OCI-LY3 (cell line): Measurements from ENCODE around the gene TSPO2.

ENCODE experiments used
- H2AFZ ChIP-seq: fragments of 200-600, 300-600 bp; shearing (Covaris generic); 2 replicates; pipeline ENCODE4 v1.6.0; 2014; ENCODE audit warnings: antibody characterized with exemption, low read depth, low read length
- H3K27ac ChIP-seq: fragments of 200-600, 300-600 bp; sonication (generic); 2 replicates; pipeline ENCODE4 v1.5.1; 2014; ENCODE audit warnings: mild to moderate bottlenecking, low read length, moderate library complexity, mixed read lengths
- H3K27me3 ChIP-seq: fragments of 200-600, 300-600 bp; sonication (generic); 2 replicates; pipeline ENCODE4 v1.6.1; 2014; ENCODE audit warnings: low read depth, low read length, mixed read lengths
- H3K36me3 ChIP-seq: fragments of 200-600, 300-600 bp; sonication (generic); replicated peaks from 2 replicates; pipeline ENCODE3; 2014; ENCODE audit warnings: low read depth, low read length, mixed read lengths
- H3K4me1 ChIP-seq: fragments of 300-600, 200-600 bp; sonication (generic); 2 replicates; pipeline ENCODE4 v1.6.1; 2014; ENCODE audit warnings: low read length, mixed read lengths
- H3K4me2 ChIP-seq: fragments of 200-600, 300-600 bp; sonication (generic); 2 replicates; pipeline ENCODE4 v1.6.1; 2014; ENCODE audit warnings: low read length, mixed read lengths
- H3K4me3 ChIP-seq: fragments of 300-600, 200-600 bp; sonication (generic); 2 replicates; pipeline ENCODE4 v1.5.1; 2014; ENCODE audit warnings: antibody characterized with exemption, mild to moderate bottlenecking, low read length, moderate library complexity
- H3K79me2 ChIP-seq: fragments of 300-600, 200-600 bp; shearing (Covaris generic); 2 replicates; pipeline ENCODE4 v1.6.1; 2014; ENCODE audit warnings: mild to moderate bottlenecking, low read length, mixed read lengths
- H3K9ac ChIP-seq: fragments of 300-600, 200-600 bp; shearing (Covaris generic); 2 replicates; pipeline ENCODE4 v1.6.0; 2014; ENCODE audit warnings: mild to moderate bottlenecking, low read length, moderate library complexity
- H3K9me3 ChIP-seq: fragments of 200-600, 300-600 bp; shearing (Covaris generic); 2 replicates; pipeline ENCODE4 v1.6.1; 2014; ENCODE audit warnings: low read length, mixed read lengths; ENCODE audit not compliant: insufficient read depth
- H4K20me1 ChIP-seq: fragments of 200-600, 300-600 bp; sonication (generic); 2 replicates; pipeline ENCODE4 v1.6.1; 2016; ENCODE audit warnings: low read length, mixed read lengths; ENCODE audit not compliant: insufficient read depth
- CTCF ChIP-seq: fragments of 200-600, 300-600 bp; sonication (generic); IDR thresholded peaks from 2 replicates; pipeline ENCODE4 v1.5.1; 2014; ENCODE audit warnings: antibody characterized with exemption, low read length, low read depth
- EZH2phosphoT487 ChIP-seq: fragments of 200-600 bp; shearing (Covaris generic); IDR thresholded peaks from 2 replicates; pipeline ENCODE4 v1.6.1; 2018; ENCODE audit warnings: antibody characterized with exemption, mixed run types, low read depth

TSPO2 gene

GRCh38 chr6:41027241-41027640 is 15.0 kb upstream of the TSPO2 start:
- H3K9me3 ChIP-seq: no peaks in the 10 kb centered on the region
- H3K27ac ChIP-seq: no peak overlapping the region
- no peaks in the 10 kb centered on the region for H3K79me2 ChIP-seq
- peak overlapping the region; percentile 81 for H3K4me3 ChIP-seq
- TF ChIP-seq EZH2phosphoT487: no peak
- TF ChIP-seq CTCF: no peak
- peaks cover 14% of the 10 kb centered on the region for H3K4me1 ChIP-seq
- peak overlapping the region; percentile 89 for H3K9ac ChIP-seq
- H3K4me2 ChIP-seq: peak overlapping the region; percentile 87
- no peaks in the 10 kb centered on the region for H3K36me3 ChIP-seq
- no peaks in the 10 kb centered on the region for H3K27me3 ChIP-seq
- H2AFZ ChIP-seq: peak overlapping the region; percentile 92
- H4K20me1 ChIP-seq: no peaks in the 10 kb centered on the region

- Histone ChIP-seq H3K4me2 (peak overlapping the region; percentile 87), H2AFZ (peak overlapping the region; percentile 92), H3K27me3 (no peaks in the 10 kb centered on the region), H3K79me2 (no peaks in the 10 kb centered on the region), H3K9ac (peak overlapping the region; percentile 89), H3K27ac (peak overlapping the region; percentile 31), H3K4me3 (peak overlapping the region; percentile 81), H4K20me1 (no peaks in the 10 kb centered on the region), H3K9me3 (no peaks in the 10 kb centered on the region), H3K4me1 (peaks cover 14% of the 10 kb centered on the region), H3K36me3 (no peaks in the 10 kb centered on the region)
- peak; percentile 98 for TF ChIP-seq CTCF
- TF ChIP-seq EZH2phosphoT487: no peak
Measured at GRCh38 chr6:41027799-41028560, 14.3 kb upstream of the TSPO2 start.

GRCh38 chr6:41028561-41029412 is 13.5 kb upstream of the TSPO2 start:
- TF ChIP-seq EZH2phosphoT487 (no peak), CTCF (no peak)
- H2AFZ ChIP-seq: peak overlapping the region; percentile 92
- peak overlapping the region; percentile 87 for H3K4me2 ChIP-seq

GRCh38 chr6:41032830-41033229 is 9.4 kb upstream of the TSPO2 start:
- Histone ChIP-seq H2AFZ (no peak overlapping the region), H3K4me1 (peaks cover 9% of the 10 kb centered on the region; the same call in 1 of the 2 replicates), H3K79me2 (no peaks in the 10 kb centered on the region), H3K27me3 (peaks cover 14% of the 10 kb centered on the region; the same call in 1 of the 2 replicates), H3K9ac (no peak overlapping the region), H3K9me3 (no peaks in the 10 kb centered on the region), H3K36me3 (no peaks in the 10 kb centered on the region), H3K27ac (no peak overlapping the region), H3K4me3 (no peak overlapping the region), H3K4me2 (no peak overlapping the region), H4K20me1 (no peaks in the 10 kb centered on the region)
- TF ChIP-seq EZH2phosphoT487 (no peak), CTCF (no peak)

More at GRCh38 chr6:41028561-41029412, 13.5 kb upstream of the TSPO2 start:
- H3K9ac ChIP-seq: peak overlapping the region; percentile 89
- no peaks in the 10 kb centered on the region for H3K27me3 ChIP-seq
- no peaks in the 10 kb centered on the region for H3K36me3 ChIP-seq
- H3K27ac ChIP-seq: peak overlapping the region; percentile 31
- H3K4me1 ChIP-seq: peaks cover 14% of the 10 kb centered on the region
- H3K9me3 ChIP-seq: no peaks in the 10 kb centered on the region
- no peaks in the 10 kb centered on the region for H4K20me1 ChIP-seq
- H3K79me2 ChIP-seq: no peaks in the 10 kb centered on the region
- H3K4me3 ChIP-seq: peak overlapping the region; percentile 81
